ENCODE results near the gene SEMA4D. TPM values are rescaled to one million over a fixed set of nuclear protein-coding genes. Genes with fewer than 3 reads are reported as not detected.

The SEMA4D gene
- total and polyA plus RNA-seq, 12 donors = 2.3 to 51.0 (median 20.2) TPM

GRCh38 chr9:89384783-89385182 is 113.1 kb downstream of the SEMA4D start:
- intact Hi-C loops (cut with DNase I) = loop anchor here in 3 of 10 donors (5.0 to 10.0 kb wide), 2 partner anchors 160 to 163 kb away; no protein-coding TSS in a partner anchor
- no peak overlapping the region for H3K4me3 ChIP-seq
- no peaks in the 10 kb centered on the region for H3K9me3 ChIP-seq
- TF ChIP-seq CTCF (IDR thresholded peaks at IDR 0.05) = no peak
- H3K27ac ChIP-seq = no peak overlapping the region
- peaks cover 0 to 92% (median 0%) of the 10 kb centered on the region in 9 donors for H3K36me3 ChIP-seq
- ATAC-seq (no peak), DNase-seq (no peak)
- WGBS, 2 donors = 94 to 97% methylated on average over 15 of the region's 15 CpGs
- H3K27me3 ChIP-seq = no peaks in the 10 kb centered on the region
- H3K4me1 ChIP-seq = peaks cover 0 to 32% (median 6%) of the 10 kb centered on the region in 9 donors

GRCh38 chr9:89383721-89384300 is 114.1 kb downstream of the SEMA4D start:
- no peak for DNase-seq

GRCh38 chr9:89383030-89383720 is 114.7 kb downstream of the SEMA4D start:
- intact Hi-C loops (cut with DNase I) = loop anchor here in 2 of 10 donors (10.0 kb wide), 1 partner anchor 162 kb away; no protein-coding TSS in a partner anchor
- Histone ChIP-seq H3K4me3 (no peak overlapping the region), H3K27me3 (no peaks in the 10 kb centered on the region), H3K9me3 (no peaks in the 10 kb centered on the region), H3K4me1 (peaks cover 0 to 28% (median 6%) of the 10 kb centered on the region in 9 donors), H3K36me3 (peaks cover 0 to 92% (median 0%) of the 10 kb centered on the region in 9 donors), H3K27ac (no peak overlapping the region)
- TF ChIP-seq CTCF (IDR thresholded peaks at IDR 0.05) = no peak
- ATAC-seq = no peak
- DNase-seq = no peak
- 84 to 86% methylated on average over 16 of the region's 16 CpGs for WGBS, 2 donors

More at GRCh38 chr9:89383721-89384300, 114.1 kb downstream of the SEMA4D start:
- Histone ChIP-seq H3K4me1 (peaks cover 0 to 33% (median 6%) of the 10 kb centered on the region in 9 donors), H3K9me3 (no peaks in the 10 kb centered on the region), H3K36me3 (peaks cover 0 to 92% (median 0%) of the 10 kb centered on the region in 9 donors), H3K4me3 (no peak overlapping the region), H3K27ac (no peak overlapping the region), H3K27me3 (no peaks in the 10 kb centered on the region)
- TF ChIP-seq CTCF (IDR thresholded peaks at IDR 0.05) = no peak
- intact Hi-C loops (cut with DNase I) = loop anchor here in 2 of 10 donors (10.0 kb wide), 1 partner anchor 161 kb away; no protein-coding TSS in a partner anchor
- 92 to 95% methylated on average over 19 of the region's 19 CpGs for WGBS, 2 donors
- ATAC-seq = no peak

GRCh38 chr9:89382026-89382986 is 115.6 kb downstream of the SEMA4D start:
- Histone ChIP-seq H3K9me3 (no peaks in the 10 kb centered on the region), H3K36me3 (peaks cover 0 to 89% (median 0%) of the 10 kb centered on the region in 9 donors), H3K27me3 (no peaks in the 10 kb centered on the region), H3K27ac (no peak overlapping the region), H3K4me1 (peaks cover 0 to 19% (median 0%) of the 10 kb centered on the region in 9 donors), H3K4me3 (no peak overlapping the region)
- ATAC-seq = no peak
- 82 to 84% methylated on average over 27 of the region's 27 CpGs for WGBS, 2 donors
- DNase-seq = no peak
- intact Hi-C loops (cut with DNase I) = loop anchor here in 2 of 10 donors (10.0 kb wide), 1 partner anchor 162 kb away; no protein-coding TSS in a partner anchor
- TF ChIP-seq CTCF (IDR thresholded peaks at IDR 0.05) = no peak

Data from heart right ventricle (tissue), 16 donors.